GM23338 (cell line): ENCODE results near the gene WNT9A. TPM values are rescaled to one million over a fixed set of nuclear protein-coding genes. Genes with fewer than 3 reads are reported as not detected.

Experiments used
- ATAC-seq: fragments of 200-7000 bp; cut with Tn5 transposase; 3 replicates; pipeline ENCODE4 v1.9.1; 2020
- DNase-seq: peaks from one replicate; pipeline ENCODE4 v3.0.0-alpha.2; 2015; ENCODE audit warnings: low spot score
- H2AFZ ChIP-seq: fragments of 200-600 bp; sonication (generic); 2 replicates; pipeline ENCODE4 v1.8.0; 2016; ENCODE audit warnings: antibody characterized with exemption, mild to moderate bottlenecking, moderate library complexity
- H3F3A ChIP-seq: fragments of 200-600 bp; sonication (generic); replicated peaks from 2 replicates; pipeline ENCODE4 v1.8.0; 2017; ENCODE audit warnings: antibody characterized with exemption, mixed run types, low read depth
- H3K27ac ChIP-seq: fragments of 200-600 bp; sonication (generic); 2 replicates; pipeline ENCODE4 v1.6.1; 2016; ENCODE audit warnings: low read depth
- H3K27me3 ChIP-seq: fragments of 200-600 bp; sonication (generic); 2 replicates; pipeline ENCODE4 v1.8.0; 2016; ENCODE audit warnings: mild to moderate bottlenecking, mixed run types, moderate library complexity; ENCODE audit not compliant: insufficient read depth
- H3K36me3 ChIP-seq: fragments of 200-600 bp; sonication (generic); 2 replicates; pipeline ENCODE4 v1.8.0; 2016; ENCODE audit warnings: mild to moderate bottlenecking; ENCODE audit not compliant: insufficient read depth
- H3K4me1 ChIP-seq: fragments of 200-600 bp; sonication (generic); 2 replicates; pipeline ENCODE4 v1.8.0; 2016; ENCODE audit warnings: mild to moderate bottlenecking, moderate library complexity; ENCODE audit not compliant: insufficient read depth
- H3K4me2 ChIP-seq: fragments of 200-600 bp; sonication (generic); 2 replicates; pipeline ENCODE4 v1.7.1; 2017; ENCODE audit warnings: mixed run types
- H3K4me3 ChIP-seq: fragments of 200-600 bp; sonication (generic); 2 replicates; pipeline ENCODE4 v1.6.1; 2016; ENCODE audit warnings: mixed run types
- H3K79me2 ChIP-seq: fragments of 200-600 bp; sonication (generic); replicated peaks from 2 replicates; pipeline ENCODE4 v1.8.0; 2017; ENCODE audit warnings: mild to moderate bottlenecking; ENCODE audit not compliant: insufficient read depth
- H3K9me2 ChIP-seq: fragments of 200-600 bp; sonication (generic); 2 replicates; pipeline ENCODE4 v1.8.0; 2017; ENCODE audit not compliant: insufficient read depth
- H4K20me1 ChIP-seq: fragments of 200-600 bp; sonication (generic); replicated peaks from 2 replicates; pipeline ENCODE4 v1.8.0; 2017; ENCODE audit warnings: mild to moderate bottlenecking; ENCODE audit not compliant: insufficient read depth
- H3K27ac Mint-ChIP-seq: 2 replicates; pipeline ENCODE4 v1.8.0; 2020; ENCODE audit warnings: inconsistent platforms, mild to moderate bottlenecking, moderate library complexity, mixed read lengths
- H3K27me3 Mint-ChIP-seq: 3 replicates; pipeline ENCODE4 v1.8.0; 2022; ENCODE audit warnings: low read depth, mild to moderate bottlenecking, moderate library complexity, mixed read lengths, inconsistent platforms; ENCODE audit not compliant: insufficient read depth, poor library complexity
- H3K36me3 Mint-ChIP-seq: 3 replicates; pipeline ENCODE4 v1.8.0; 2021; ENCODE audit warnings: low read depth, mild to moderate bottlenecking, inconsistent platforms, moderate library complexity, mixed read lengths
- H3K4me1 Mint-ChIP-seq: 3 replicates; pipeline ENCODE4 v1.8.0; 2020; ENCODE audit warnings: mild to moderate bottlenecking, inconsistent platforms, mixed read lengths
- H3K4me3 Mint-ChIP-seq: 3 replicates; pipeline ENCODE4 v1.8.0; 2021; ENCODE audit warnings: moderate library complexity, mild to moderate bottlenecking, inconsistent platforms, mixed read lengths
- H3K9me3 Mint-ChIP-seq: 3 replicates; pipeline ENCODE4 v1.8.0; 2020; ENCODE audit warnings: moderate library complexity, mild to moderate bottlenecking, inconsistent platforms, mixed read lengths
- CREB1 ChIP-seq: fragments of 250-450 bp; sonication (Bioruptor Pico); IDR thresholded peaks from 2 replicates; pipeline ENCODE4 v1.5.0; 2020; ENCODE audit warnings: low read depth, mild to moderate bottlenecking, moderate library complexity
- CTCF ChIP-seq, 2 experiments: fragments of 200-600 bp in 1 of 2; sonication (generic) in 1 of 2; conservative IDR thresholded peaks; 2 replicates each; pipeline versions ENCODE4 v1.5.1 to v1.6.1; 2016 to 2017; ENCODE audit warnings: antibody characterized with exemption in 2 of 2, low read depth in 2 of 2, mild to moderate bottlenecking in 2 of 2, moderate library complexity in 1 of 2
- ETS1 ChIP-seq: IDR thresholded peaks from 2 replicates; pipeline ENCODE4 v1.6.1; 2016; ENCODE audit warnings: antibody characterized with exemption
- EZH2 ChIP-seq: fragments of 200-600 bp; sonication (generic); IDR thresholded peaks from one replicate; pipeline ENCODE4 v1.8.0; 2017; ENCODE audit warnings: antibody characterized with exemption, mild to moderate bottlenecking, low read depth; ENCODE audit not compliant: unreplicated experiment
- EZH2phosphoT487 ChIP-seq: fragments of 200-600 bp; sonication (generic); IDR thresholded peaks from one replicate; pipeline ENCODE4 v1.8.1; 2018; ENCODE audit warnings: antibody characterized with exemption; ENCODE audit not compliant: unreplicated experiment
- JUNB ChIP-seq: IDR thresholded peaks from one replicate; pipeline ENCODE4 v1.6.1; 2016; ENCODE audit warnings: antibody characterized with exemption; ENCODE audit not compliant: unreplicated experiment
- NANOG ChIP-seq: IDR thresholded peaks from 2 replicates; pipeline ENCODE4 v1.6.1; 2016; ENCODE audit warnings: antibody characterized with exemption, borderline replicate concordance
- POLR2AphosphoS5 ChIP-seq: IDR thresholded peaks from 2 replicates; pipeline ENCODE4 v1.6.1; 2016; ENCODE audit warnings: antibody characterized with exemption, low read depth
- STAT1 ChIP-seq: IDR thresholded peaks from one replicate; pipeline ENCODE4 v1.6.1; 2016; ENCODE audit warnings: antibody characterized with exemption; ENCODE audit not compliant: unreplicated experiment
- ZNF114 ChIP-seq: fragments of 250-450 bp; sonication (Bioruptor Pico); IDR thresholded peaks from 2 replicates; pipeline ENCODE4 v1.5.0; 2020; ENCODE audit warnings: mild to moderate bottlenecking, moderate library complexity
- ZNF331 ChIP-seq: fragments of 250-450 bp; sonication (Bioruptor Pico); IDR thresholded peaks from 2 replicates; pipeline ENCODE4 v1.5.0; 2020; ENCODE audit warnings: low read depth, mild to moderate bottlenecking, moderate library complexity
- ZNF462 ChIP-seq: fragments of 250-450 bp; sonication (Bioruptor Pico); IDR thresholded peaks from 2 replicates; pipeline ENCODE4 v1.5.0; 2020; ENCODE audit warnings: mild to moderate bottlenecking, moderate library complexity
- polyA plus RNA-seq: library from polyadenylated mRNA; unstranded; fragments of >200 nt; fragmentation: Nextera tagmentation; extraction: Ambion mirVana; gene quantifications from 2 replicates; pipeline ENCODE4 v1.2.1, GENCODE V29; 2016
- total RNA-seq: library from RNA; depleted of rRNA; stranded (reverse); fragments of >200 nt; shearing (Covaris generic); gene quantifications from 2 replicates; pipeline ENCODE4 v1.2.3, GENCODE V29; 2014

WNT9A gene
- total and polyA plus RNA-seq, 2 experiments from 2014 or later = 0.06 to 2.0 TPM

- no peak overlapping the region for H3K4me3 ChIP-seq
- peaks cover 15% of the 10 kb centered on the region for H3K4me1 Mint-ChIP-seq
- H3K27ac ChIP-seq = no peak overlapping the region
- ATAC-seq (no peak), DNase-seq (no peak)
- no peaks in the 10 kb centered on the region for H3K27me3 ChIP-seq
- TF ChIP-seq STAT1 = no peak
- no peaks in the 10 kb centered on the region for H4K20me1 ChIP-seq
- H3K27me3 Mint-ChIP-seq = peaks cover 7% of the 10 kb centered on the region
- H3K9me3 Mint-ChIP-seq = no peaks in the 10 kb centered on the region
- no peak overlapping the region for H3K27ac Mint-ChIP-seq
- no peak overlapping the region for H3K4me2 ChIP-seq
- H3K9me2 ChIP-seq = no peaks in the 10 kb centered on the region
- no peak overlapping the region for H3K4me3 Mint-ChIP-seq
- no peaks in the 10 kb centered on the region for H3F3A ChIP-seq
- H3K4me1 ChIP-seq = no peaks in the 10 kb centered on the region
- H2AFZ ChIP-seq = no peak overlapping the region
- H3K36me3 ChIP-seq = no peaks in the 10 kb centered on the region
- no peaks in the 10 kb centered on the region for H3K79me2 ChIP-seq
- H3K36me3 Mint-ChIP-seq = no peaks in the 10 kb centered on the region
Observed at GRCh38 chr1:227921461-227922185, 26.1 kb downstream of the WNT9A start.

DNA sequence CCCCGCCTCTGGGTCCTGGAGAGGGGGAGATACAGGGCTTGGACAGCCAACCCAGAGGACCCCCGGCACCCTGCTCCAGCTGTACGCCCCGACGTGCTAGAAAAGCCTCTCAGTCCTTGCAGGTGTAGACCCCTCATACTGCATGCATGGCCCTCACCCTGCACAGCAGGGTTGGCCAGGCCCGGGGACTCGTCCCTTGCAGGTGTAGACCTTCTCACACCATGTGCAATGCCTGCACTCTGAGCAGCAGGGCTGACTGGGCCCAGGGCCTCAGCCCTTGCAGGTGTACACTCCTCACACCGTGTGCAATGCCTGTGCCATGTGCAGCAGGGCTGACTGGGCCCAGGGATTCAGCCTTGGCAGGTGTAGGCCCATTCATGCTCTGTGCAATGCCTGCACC is 26.8 kb downstream of the WNT9A start:
- DNase-seq (no peak), ATAC-seq (no peak)
- Histone ChIP-seq H3K4me1 (peaks cover under 1% of the 10 kb centered on the region; the same call in 1 of the 2 replicates), H3K4me3 (no peak overlapping the region), H3K4me2 (no peak overlapping the region), H3F3A (no peaks in the 10 kb centered on the region), H3K9me2 (no peaks in the 10 kb centered on the region), H3K36me3 (no peaks in the 10 kb centered on the region), H3K27me3 (no peaks in the 10 kb centered on the region), H4K20me1 (no peaks in the 10 kb centered on the region), H2AFZ (no peak overlapping the region), H3K79me2 (no peaks in the 10 kb centered on the region), H3K27ac (no peak overlapping the region)
- no peaks in the 10 kb centered on the region for H3K36me3 Mint-ChIP-seq
- peaks cover 11% of the 10 kb centered on the region for H3K27me3 Mint-ChIP-seq
- H3K27ac Mint-ChIP-seq = no peak overlapping the region
- peaks cover 20% of the 10 kb centered on the region for H3K4me1 Mint-ChIP-seq
- no peak overlapping the region for H3K4me3 Mint-ChIP-seq
- no peaks in the 10 kb centered on the region for H3K9me3 Mint-ChIP-seq
- TF ChIP-seq EZH2phosphoT487 = no peak
- TF ChIP-seq EZH2 = no peak
- no peak for TF ChIP-seq POLR2AphosphoS5
- TF ChIP-seq NANOG = no peak
- no peak for TF ChIP-seq STAT1
- no peak for TF ChIP-seq CTCF (conservative IDR thresholded peaks at IDR 0.05; ENCODE audit: low read depth in 2 of 2)
- no peak for TF ChIP-seq ETS1
- TF ChIP-seq ZNF331 (CRISPR knock-in tag) = no peak
- no peak for TF ChIP-seq CREB1 (CRISPR knock-in tag)
- no peak for TF ChIP-seq JUNB
- no peak for TF ChIP-seq ZNF462
- no peak for TF ChIP-seq ZNF114 (CRISPR knock-in tag)
